HCEC 1CT (cell line): Measurements from ENCODE around the gene ZNF219.
A peak's percentile ranks its signal among the peaks of the same experiment; 100 is the strongest.

Source experiments
- DNase-seq: peaks from one replicate; pipeline ENCODE4 v3.0.0-alpha.2; 2017

ZNF219 gene

GRCh38 chr14:21098076-21098891 lies at the start of gene ZNF219:
Gene ZNF219, minus strand, starts transcription at chr14:21098655. Its CDS starts 5,064 bp downstream, at chr14:21093591.
- peak; percentile 10 for DNase-seq

- no peak for DNase-seq
Observed at GRCh38 chr14:21145437-21145836, 47.0 kb upstream of the ZNF219 start.

GRCh38 chr14:21142357-21142756 lies 43.9 kb upstream of the ZNF219 start:
- DNase-seq: no peak

GRCh38 chr14:21136024-21136423 lies 37.6 kb upstream of the ZNF219 start:
- peak; percentile 20 for DNase-seq

- DNase-seq: no peak
Observed at GRCh38 chr14:21133901-21134300, 35.4 kb upstream of the ZNF219 start.

- DNase-seq: no peak
Observed at GRCh38 chr14:21123429-21123828, 25.0 kb upstream of the ZNF219 start.

GRCh38 chr14:21121122-21121521 lies 22.7 kb upstream of the ZNF219 start:
- DNase-seq: no peak

- DNase-seq: no peak
Observed at GRCh38 chr14:21120686-21121085, 22.2 kb upstream of the ZNF219 start.

- no peak for DNase-seq
Observed at GRCh38 chr14:21118933-21119332, 20.5 kb upstream of the ZNF219 start.

GRCh38 chr14:21113369-21113768 lies 14.9 kb upstream of the ZNF219 start:
- no peak for DNase-seq

GRCh38 chr14:21112255-21112654 lies 13.8 kb upstream of the ZNF219 start:
- no peak for DNase-seq

GRCh38 chr14:21109377-21110138 lies 11.1 kb upstream of the ZNF219 start:
- DNase-seq: no peak

GRCh38 chr14:21108791-21109190 lies 10.3 kb upstream of the ZNF219 start:
- DNase-seq: no peak

GRCh38 chr14:21107283-21107800 lies 8.9 kb upstream of the ZNF219 start:
- DNase-seq: peak; percentile 49

- peak; percentile 69 for DNase-seq
Observed at GRCh38 chr14:21106498-21107282, 8.2 kb upstream of the ZNF219 start.

GRCh38 chr14:21106176-21106497 lies 7.7 kb upstream of the ZNF219 start:
- DNase-seq: peak; percentile 32

GRCh38 chr14:21105095-21105494 lies 6.6 kb upstream of the ZNF219 start:
- no peak for DNase-seq

GRCh38 chr14:21104448-21105060 lies 6.1 kb upstream of the ZNF219 start:
- DNase-seq: peak; percentile 79

- peak; percentile 96 for DNase-seq
Observed at GRCh38 chr14:21103710-21104447, 5.4 kb upstream of the ZNF219 start.

- DNase-seq: no peak
Observed at GRCh38 chr14:21103411-21103709, 4.9 kb upstream of the ZNF219 start.

GRCh38 chr14:21102521-21103410 lies 4.3 kb upstream of the ZNF219 start:
- no peak for DNase-seq
